ENCODE data around the gene TTC28. TPM values are rescaled to one million over a fixed set of nuclear protein-coding genes. Genes with fewer than 3 reads are reported as not detected.

TTC28 gene
- total and polyA plus RNA-seq, 12 donors: 2.1 to 27.7 (median 20.4) TPM

DNA sequence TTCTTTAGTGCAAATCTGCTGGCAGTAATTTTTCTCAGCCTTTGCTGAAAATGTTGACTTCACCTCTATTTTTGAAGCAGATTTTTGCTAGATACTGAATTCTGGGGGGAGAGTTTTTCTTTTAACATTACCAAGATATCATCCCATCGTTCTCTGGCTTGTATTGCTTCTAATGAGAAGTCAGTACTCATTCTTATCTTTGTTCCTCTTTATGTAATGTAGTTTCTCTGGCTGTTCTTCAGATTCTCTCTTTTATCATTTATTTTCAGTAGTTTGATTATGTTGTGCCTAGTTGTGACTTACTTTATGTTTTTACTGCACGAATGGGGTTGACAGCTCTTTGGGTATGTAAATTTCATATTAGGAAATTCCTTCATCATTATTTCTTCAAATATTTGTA is 441.9 kb downstream of the TTC28 start:
- Histone ChIP-seq H3K9me3 (peaks cover 0 to 12% (median 0%) of the 10 kb centered on the region in 11 donors), H3K4me1 (peaks cover 0 to 24% (median 10%) of the 10 kb centered on the region in 9 donors), H3K27me3 (no peaks in the 10 kb centered on the region), H3K36me3 (no peaks in the 10 kb centered on the region), H3K4me3 (no peak overlapping the region), H3K27ac (no peak overlapping the region)
- 66 to 73% methylated on average over 2 of the region's 2 CpGs for WGBS, 2 donors
- DNase-seq (no peak), ATAC-seq (no peak)
- intact Hi-C loops (cut with DNase I): no loop called here
- TF ChIP-seq, protein P1, sequence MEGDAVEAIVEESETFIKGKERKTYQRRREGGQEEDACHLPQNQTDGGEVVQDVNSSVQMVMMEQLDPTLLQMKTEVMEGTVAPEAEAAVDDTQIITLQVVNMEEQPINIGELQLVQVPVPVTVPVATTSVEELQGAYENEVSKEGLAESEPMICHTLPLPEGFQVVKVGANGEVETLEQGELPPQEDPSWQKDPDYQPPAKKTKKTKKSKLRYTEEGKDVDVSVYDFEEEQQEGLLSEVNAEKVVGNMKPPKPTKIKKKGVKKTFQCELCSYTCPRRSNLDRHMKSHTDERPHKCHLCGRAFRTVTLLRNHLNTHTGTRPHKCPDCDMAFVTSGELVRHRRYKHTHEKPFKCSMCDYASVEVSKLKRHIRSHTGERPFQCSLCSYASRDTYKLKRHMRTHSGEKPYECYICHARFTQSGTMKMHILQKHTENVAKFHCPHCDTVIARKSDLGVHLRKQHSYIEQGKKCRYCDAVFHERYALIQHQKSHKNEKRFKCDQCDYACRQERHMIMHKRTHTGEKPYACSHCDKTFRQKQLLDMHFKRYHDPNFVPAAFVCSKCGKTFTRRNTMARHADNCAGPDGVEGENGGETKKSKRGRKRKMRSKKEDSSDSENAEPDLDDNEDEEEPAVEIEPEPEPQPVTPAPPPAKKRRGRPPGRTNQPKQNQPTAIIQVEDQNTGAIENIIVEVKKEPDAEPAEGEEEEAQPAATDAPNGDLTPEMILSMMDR (IDR thresholded peaks at IDR 0.05): no peak

DNA sequence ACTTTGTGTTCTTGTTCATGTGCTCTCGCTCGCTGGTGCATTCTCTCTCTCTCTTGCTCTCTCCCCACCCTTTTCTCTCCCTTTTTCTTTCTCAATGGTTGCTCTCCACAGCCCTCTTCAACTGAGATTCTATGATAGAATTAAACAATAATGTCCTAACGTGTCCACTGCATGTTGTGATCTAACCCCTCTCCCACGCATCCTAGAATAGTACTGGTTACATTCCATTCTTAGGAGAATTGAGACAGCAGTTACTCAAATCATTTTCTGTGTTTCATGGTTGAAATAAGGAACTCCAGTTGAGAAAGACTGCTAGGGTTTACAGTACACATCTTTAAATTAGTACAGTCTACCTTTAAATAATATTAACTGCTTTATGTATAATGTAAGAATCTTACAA is 442.5 kb downstream of the TTC28 start:
- ATAC-seq (peak in 2 of 8 donors; percentile 17 to 49), DNase-seq (no peak)
- TF ChIP-seq, protein P1 (IDR thresholded peaks at IDR 0.05): no peak
- WGBS, 2 donors: 64 to 67% methylated on average over 4 of the region's 4 CpGs
- peaks cover 0 to 24% (median 3%) of the 10 kb centered on the region in 9 donors for H3K4me1 ChIP-seq
- no peaks in the 10 kb centered on the region for H3K36me3 ChIP-seq
- intact Hi-C loops (cut with DNase I): no loop called here
- peak overlapping the region in 3 of 10 donors; percentile 4 to 20 (median 11) for H3K27ac ChIP-seq
- no peaks in the 10 kb centered on the region for H3K27me3 ChIP-seq
- no peak overlapping the region for H3K4me3 ChIP-seq
- H3K9me3 ChIP-seq: peaks cover 0 to 12% (median 0%) of the 10 kb centered on the region in 11 donors

DNA sequence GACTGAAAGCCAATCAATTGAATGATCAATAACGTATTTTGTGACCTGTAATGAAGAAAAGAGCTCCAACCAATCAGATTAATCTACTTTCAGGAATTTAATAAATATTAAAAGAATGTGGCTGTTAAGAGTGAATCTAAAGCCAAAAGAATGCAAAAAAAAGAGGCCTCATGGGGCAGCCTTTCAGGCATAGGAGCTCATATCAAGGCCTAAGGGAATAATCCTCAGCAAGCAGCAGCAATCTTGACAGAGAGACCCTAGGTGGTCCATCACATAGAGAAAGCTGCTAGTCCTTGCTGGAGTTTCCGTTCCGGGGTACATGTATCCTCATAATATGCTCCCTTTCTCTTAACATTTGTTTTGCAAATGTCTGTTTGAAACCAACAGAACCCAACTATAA is 447.4 kb downstream of the TTC28 start:
- Histone ChIP-seq H3K4me3 (no peak overlapping the region), H3K36me3 (no peaks in the 10 kb centered on the region), H3K27me3 (no peaks in the 10 kb centered on the region), H3K27ac (no peak overlapping the region), H3K4me1 (peaks cover 0 to 44% (median 18%) of the 10 kb centered on the region in 9 donors), H3K9me3 (no peaks in the 10 kb centered on the region)
- TF ChIP-seq, protein P1 (IDR thresholded peaks at IDR 0.05): no peak
- intact Hi-C loops (cut with DNase I): no loop called here
- DNase-seq (no peak), ATAC-seq (no peak)
- WGBS, 2 donors: 92 to 94% methylated on average over 3 of the region's 3 CpGs

DNA sequence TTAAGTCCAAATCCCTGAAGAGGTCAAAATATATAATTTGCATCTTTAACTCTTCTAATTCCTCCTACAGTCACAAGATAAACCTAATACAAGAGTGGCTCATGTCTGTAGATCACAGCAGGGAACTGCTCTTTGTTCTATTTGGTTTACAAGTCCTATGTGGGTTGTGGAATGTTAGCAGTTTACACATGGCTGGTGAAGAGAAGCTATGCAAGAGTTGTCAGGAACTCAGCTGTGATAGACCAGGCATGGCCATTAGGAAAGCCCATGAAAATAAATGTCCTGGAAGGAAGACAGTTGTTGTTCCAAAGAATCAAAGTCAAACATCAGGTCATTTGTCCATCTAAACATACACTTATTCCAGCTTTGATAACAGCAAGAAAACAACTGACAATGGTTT is 448.2 kb downstream of the TTC28 start:
- TF ChIP-seq, protein P1 (IDR thresholded peaks at IDR 0.05): no peak
- ATAC-seq (peak in 5 of 8 donors; percentile 25 to 65 (median 58)), DNase-seq (no peak)
- Histone ChIP-seq H3K27ac (peak overlapping the region in 1 of 10 donors; percentile 33), H3K4me3 (no peak overlapping the region), H3K36me3 (no peaks in the 10 kb centered on the region), H3K27me3 (no peaks in the 10 kb centered on the region), H3K9me3 (no peaks in the 10 kb centered on the region), H3K4me1 (peaks cover 0 to 40% (median 16%) of the 10 kb centered on the region in 9 donors)
- intact Hi-C loops (cut with DNase I): no loop called here
